Tibial nerve (tissue), 4 donors: ENCODE data around the gene HAPLN1.

Experiments used
- CTCF ChIP-seq, 5 experiments: fragments of 200-600 bp in 3 of 5; fragments of 450-650 bp in 2 of 5; sonication (generic) in 3 of 5; IDR thresholded peaks; one replicate each; pipeline ENCODE4 v1.5.1; 2016 to 2019; ENCODE audit warnings: antibody characterized with exemption in 5 of 5, mild to moderate bottlenecking in 3 of 5, moderate library complexity in 2 of 5
- EP300 ChIP-seq, 2 donors: sonication (generic); formaldehyde crosslinking; IDR thresholded peaks; one replicate each; pipeline ENCODE4 v1.6.1; 2017; ENCODE audit warnings: antibody characterized with exemption in 2 of 2, mild to moderate bottlenecking in 1 of 2
- POLR2A ChIP-seq, 2 donors: fragments of 450-650 bp; IDR thresholded peaks; one replicate each; pipeline ENCODE4 v1.6.1; 2017; ENCODE audit warnings: antibody characterized with exemption in 2 of 2, mild to moderate bottlenecking in 2 of 2, moderate library complexity in 2 of 2

- TF ChIP-seq EP300 (IDR thresholded peaks at IDR 0.05) (no peak), CTCF (IDR thresholded peaks at IDR 0.05) (no peak), POLR2A (IDR thresholded peaks at IDR 0.05) (no peak)
These were observed 80.7 kb downstream of the HAPLN1 start for GRCh38 chr5:83639911-83640310.
